Mucosa of stomach (tissue), 1 donor: ENCODE data around the gene INCA1.

ENCODE experiments used
- H3K27me3 ChIP-seq: one replicate; pipeline ENCODE4 v1.7.0; 2013; ENCODE audit warnings: mild to moderate bottlenecking, low read length; ENCODE audit not compliant: control insufficient read depth, insufficient read depth
- H3K36me3 ChIP-seq: one replicate; pipeline ENCODE4 v1.7.0; 2013; ENCODE audit warnings: low read length; ENCODE audit not compliant: control insufficient read depth, insufficient read depth
- H3K4me1 ChIP-seq: one replicate; pipeline ENCODE4 v1.7.0; 2013; ENCODE audit warnings: mild to moderate bottlenecking, low read length; ENCODE audit not compliant: control insufficient read depth, insufficient read depth
- H3K4me3 ChIP-seq: one replicate; pipeline ENCODE4 v1.7.0; 2013; ENCODE audit warnings: low read length
- H3K9ac ChIP-seq: one replicate; pipeline ENCODE4 v1.7.0; 2013; ENCODE audit warnings: mild to moderate bottlenecking, low read length, moderate library complexity
- H3K9me3 ChIP-seq: one replicate; pipeline ENCODE4 v1.7.0; 2013; ENCODE audit warnings: mild to moderate bottlenecking, low read length, moderate library complexity; ENCODE audit not compliant: control insufficient read depth
- donor health status: Pancreatic carcinoma.

The INCA1 gene

GRCh38 chr17:4942760-4943508, 54.4 kb downstream of the INCA1 start:
- no peaks in the 10 kb centered on the region for H3K9me3 ChIP-seq
- no peak overlapping the region for H3K4me3 ChIP-seq
- peaks cover 54% of the 10 kb centered on the region for H3K4me1 ChIP-seq
- H3K9ac ChIP-seq: no peak overlapping the region
- no peaks in the 10 kb centered on the region for H3K27me3 ChIP-seq
- peaks cover 5% of the 10 kb centered on the region for H3K36me3 ChIP-seq

DNA sequence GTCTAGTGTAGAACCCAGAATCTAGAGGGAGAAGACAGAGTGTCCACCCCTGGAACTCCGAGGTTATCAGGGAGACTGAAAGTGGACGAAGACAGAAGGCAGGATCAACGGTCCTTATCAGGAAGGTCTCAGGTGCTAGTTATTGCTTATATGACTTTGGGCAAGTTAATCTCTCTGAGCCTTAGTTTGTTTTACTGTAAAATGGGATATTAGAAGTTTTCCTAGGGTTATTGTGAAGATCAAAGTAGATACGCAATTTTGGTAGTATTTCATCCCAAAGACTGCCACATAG, 56.1 kb downstream of the INCA1 start:
- Histone ChIP-seq H3K9me3 (no peaks in the 10 kb centered on the region), H3K36me3 (peaks cover 9% of the 10 kb centered on the region), H3K4me3 (peak overlapping the region; percentile 70), H3K9ac (peak overlapping the region; percentile 93), H3K27me3 (no peaks in the 10 kb centered on the region), H3K4me1 (peaks cover 50% of the 10 kb centered on the region)

DNA sequence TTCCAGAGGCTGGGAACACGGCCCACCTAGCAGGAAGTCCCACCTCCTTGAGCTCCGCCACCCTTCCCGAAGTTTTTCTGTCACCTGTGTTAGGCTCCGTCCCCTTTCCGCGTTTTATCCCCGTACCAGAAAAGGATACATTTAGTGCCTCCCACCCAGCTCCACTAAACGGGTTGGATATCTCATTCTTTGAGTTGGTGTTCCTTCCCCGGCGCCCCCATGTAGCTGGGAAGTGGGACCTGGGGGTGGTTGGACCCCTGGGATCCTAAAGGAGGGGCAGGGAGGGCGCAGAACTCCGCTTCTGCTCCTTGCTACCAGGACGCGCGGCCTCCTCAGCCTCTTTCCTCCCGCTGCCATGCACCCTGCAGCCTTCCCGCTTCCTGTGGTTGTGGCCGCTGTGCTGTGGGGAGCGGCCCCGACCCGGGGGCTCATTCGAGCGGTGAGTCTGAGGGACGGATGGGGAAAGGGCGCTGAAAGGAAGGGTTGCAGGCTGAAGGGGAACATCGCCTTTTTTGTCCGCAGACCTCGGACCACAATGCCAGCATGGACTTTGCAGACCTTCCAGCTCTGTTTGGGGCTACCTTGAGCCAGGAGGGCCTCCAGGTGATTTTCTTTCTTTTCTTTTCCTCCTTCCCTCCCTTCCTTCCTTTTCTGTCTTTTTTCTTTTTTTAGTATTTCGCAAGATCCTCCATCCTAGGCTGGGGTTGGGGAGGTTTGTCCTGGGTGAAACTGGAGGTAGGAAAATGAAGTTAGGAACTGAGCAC, 56.6 kb downstream of the INCA1 start:
- peak overlapping the region; percentile 70 for H3K4me3 ChIP-seq
- H3K4me1 ChIP-seq: peaks cover 46% of the 10 kb centered on the region
- no peaks in the 10 kb centered on the region for H3K27me3 ChIP-seq
- H3K9ac ChIP-seq: peak overlapping the region; percentile 93
- peaks cover 9% of the 10 kb centered on the region for H3K36me3 ChIP-seq
- H3K9me3 ChIP-seq: no peaks in the 10 kb centered on the region

DNA sequence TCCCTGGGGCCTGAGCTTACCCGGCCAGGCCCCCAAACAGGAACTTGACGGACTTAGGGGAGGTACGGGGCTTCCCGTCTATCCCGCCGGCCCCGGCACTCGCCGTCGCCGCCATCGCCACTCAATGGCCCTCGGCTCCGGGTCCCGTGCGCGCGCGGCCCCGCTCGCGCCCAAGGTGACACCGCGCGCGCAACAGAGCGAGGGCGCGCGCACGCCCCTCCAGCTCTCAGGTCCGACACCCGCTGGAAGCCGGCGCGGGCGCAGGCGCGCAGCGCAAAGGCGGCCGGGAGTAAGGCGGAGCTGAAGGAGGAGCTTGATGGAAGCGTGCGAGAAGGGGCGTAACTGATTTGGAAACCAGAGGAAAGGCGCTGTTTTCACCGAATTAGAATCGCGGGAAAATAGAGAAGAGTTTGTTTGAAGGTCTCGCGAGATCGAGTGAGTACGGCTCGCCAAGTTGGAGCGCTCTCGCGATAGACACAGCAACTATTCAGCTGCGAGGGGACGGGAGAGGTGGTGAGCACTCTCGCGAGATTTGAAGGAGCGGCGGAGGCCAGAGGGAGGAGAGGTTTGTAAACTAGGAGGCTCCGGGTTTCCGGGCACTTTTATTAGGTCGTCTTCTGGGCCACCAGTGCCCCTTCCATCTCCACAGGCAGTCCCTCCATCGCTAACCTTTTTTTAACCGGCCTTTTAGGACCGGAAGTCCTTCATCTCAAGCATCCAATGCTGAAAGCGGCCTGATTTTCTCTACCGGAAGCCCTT, 57.3 kb downstream of the INCA1 start, which contains the start of the genes RNF167 and SLC25A11:
Gene RNF167, plus strand, starts transcription at position 473 of the 759 bp plus-strand sequence. CDS start 642 bp downstream, outside the sequence.
Gene SLC25A11, minus strand, starts transcription at position 251 of the 759 bp plus-strand sequence. Its CDS starts 136 bp downstream, at position 115.
- H3K4me3 ChIP-seq: peak within 1 kb of the TSS; percentile 70
- H3K9ac ChIP-seq: peak within 1 kb of the TSS; percentile 93
- H3K4me1 ChIP-seq: peaks cover 38% of the 10 kb centered on the region
- H3K9me3 ChIP-seq: no peaks in the 10 kb centered on the region
- peaks cover 9% of the 10 kb centered on the region for H3K36me3 ChIP-seq
- H3K27me3 ChIP-seq: no peaks in the 10 kb centered on the region

GRCh38 chr17:4939546-4939795, 57.9 kb downstream of the INCA1 start:
- Histone ChIP-seq H3K9ac (peak overlapping the region; percentile 93), H3K4me3 (peak overlapping the region; percentile 70), H3K9me3 (no peaks in the 10 kb centered on the region), H3K36me3 (peaks cover 5% of the 10 kb centered on the region), H3K4me1 (peaks cover 33% of the 10 kb centered on the region), H3K27me3 (no peaks in the 10 kb centered on the region)

DNA sequence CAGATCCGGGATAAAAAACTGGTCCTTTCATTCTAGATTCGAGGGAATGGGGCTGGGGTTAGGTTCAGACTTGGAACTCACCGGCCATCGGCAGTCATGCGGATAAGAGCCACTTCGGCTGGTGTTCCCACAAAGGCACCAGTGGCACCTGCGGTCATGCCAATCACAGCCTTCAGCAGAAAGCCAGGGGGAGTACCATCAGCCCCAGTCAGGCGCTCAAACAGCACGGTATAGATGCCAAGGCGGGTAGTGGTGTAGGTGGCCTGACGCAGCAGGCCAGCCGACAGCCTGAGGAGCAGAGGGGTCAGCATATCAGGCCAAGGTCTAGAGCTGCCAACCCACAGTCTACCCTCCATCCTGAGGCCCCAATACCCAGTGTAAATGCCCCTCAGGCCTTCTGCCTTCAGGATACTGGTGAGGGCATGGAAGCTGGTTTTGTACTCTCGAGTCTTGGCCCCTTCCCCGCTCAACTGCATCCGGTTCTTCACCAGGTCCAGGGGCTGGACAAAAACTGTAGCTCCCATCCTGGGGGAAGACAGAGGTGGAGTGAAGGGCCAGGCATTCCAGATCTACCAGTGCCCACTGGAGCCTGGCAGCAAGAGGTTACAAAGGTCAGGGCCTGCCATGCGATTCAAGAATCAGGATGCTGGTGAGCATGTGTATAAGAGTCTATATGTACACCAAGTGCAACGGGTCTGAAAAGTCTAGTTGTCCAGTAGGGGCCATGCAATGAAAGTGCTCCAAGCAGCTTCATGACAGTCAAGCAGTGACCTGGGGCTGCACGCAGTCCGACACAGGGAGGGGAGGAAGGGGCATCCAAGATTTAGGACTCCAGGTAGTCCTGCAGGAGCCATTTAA, 58.4 kb downstream of the INCA1 start:
- peak overlapping the region; percentile 70 for H3K4me3 ChIP-seq
- H3K36me3 ChIP-seq: peaks cover 5% of the 10 kb centered on the region
- H3K9ac ChIP-seq: peak overlapping the region; percentile 93
- no peaks in the 10 kb centered on the region for H3K27me3 ChIP-seq
- H3K4me1 ChIP-seq: peaks cover 33% of the 10 kb centered on the region
- H3K9me3 ChIP-seq: no peaks in the 10 kb centered on the region
